Measurements from ENCODE around the gene ADGRL1. TPM values are rescaled to one million over a fixed set of nuclear protein-coding genes. Genes with fewer than 3 reads are reported as not detected.
"Not testable (repeated sequence)": the region's sequence is repeated elsewhere in the genome, so short reads cannot be mapped to it uniquely, and the experiment has no call there.

Gene ADGRL1
- polyA plus RNA-seq, 1 experiment, result 4.0 TPM

DNA sequence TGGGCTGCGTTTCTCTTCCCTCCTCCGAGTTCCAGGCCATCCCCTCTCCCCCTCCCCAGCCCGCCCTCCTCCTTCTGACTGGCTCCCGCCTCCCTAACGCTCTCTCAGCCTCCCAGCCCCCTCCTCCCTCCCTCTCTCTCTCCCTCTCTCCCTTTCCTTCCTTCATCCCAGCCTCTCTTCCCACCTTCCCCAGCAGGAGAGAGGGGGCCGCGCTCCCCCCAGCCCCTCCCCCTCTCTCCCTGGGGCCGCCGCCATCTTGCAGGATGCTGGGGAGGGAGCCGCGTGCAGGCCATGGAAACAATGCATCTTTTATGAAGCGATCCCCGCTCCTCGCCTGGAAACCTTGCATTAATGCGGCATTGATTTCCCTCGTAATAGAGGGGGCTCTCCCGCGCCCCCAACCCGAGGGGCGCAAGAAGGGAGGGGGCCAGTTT is 42.6 kb upstream of the ADGRL1 start:
- no peak for DNase-seq (ENCODE audit: low read depth)
- Histone ChIP-seq H3K4me3 (ENCODE audit: low read depth, low read length) (peak overlapping the region; percentile 30), H3K36me3 (ENCODE audit: control insufficient read depth, insufficient read depth, low read length) (no peaks in the 10 kb centered on the region), H3K27me3 (ENCODE audit: control insufficient read depth, insufficient read depth, low read length) (peaks cover 3% of the 10 kb centered on the region; the same call in 1 of the 2 replicates)
- ChIA-PET POLR2A (no interaction called here), CTCF (no interaction called here)
- TF ChIP-seq, protein P1, sequence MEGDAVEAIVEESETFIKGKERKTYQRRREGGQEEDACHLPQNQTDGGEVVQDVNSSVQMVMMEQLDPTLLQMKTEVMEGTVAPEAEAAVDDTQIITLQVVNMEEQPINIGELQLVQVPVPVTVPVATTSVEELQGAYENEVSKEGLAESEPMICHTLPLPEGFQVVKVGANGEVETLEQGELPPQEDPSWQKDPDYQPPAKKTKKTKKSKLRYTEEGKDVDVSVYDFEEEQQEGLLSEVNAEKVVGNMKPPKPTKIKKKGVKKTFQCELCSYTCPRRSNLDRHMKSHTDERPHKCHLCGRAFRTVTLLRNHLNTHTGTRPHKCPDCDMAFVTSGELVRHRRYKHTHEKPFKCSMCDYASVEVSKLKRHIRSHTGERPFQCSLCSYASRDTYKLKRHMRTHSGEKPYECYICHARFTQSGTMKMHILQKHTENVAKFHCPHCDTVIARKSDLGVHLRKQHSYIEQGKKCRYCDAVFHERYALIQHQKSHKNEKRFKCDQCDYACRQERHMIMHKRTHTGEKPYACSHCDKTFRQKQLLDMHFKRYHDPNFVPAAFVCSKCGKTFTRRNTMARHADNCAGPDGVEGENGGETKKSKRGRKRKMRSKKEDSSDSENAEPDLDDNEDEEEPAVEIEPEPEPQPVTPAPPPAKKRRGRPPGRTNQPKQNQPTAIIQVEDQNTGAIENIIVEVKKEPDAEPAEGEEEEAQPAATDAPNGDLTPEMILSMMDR (IDR thresholded peaks at IDR 0.05; ENCODE audit: insufficient read depth, low read depth, low read length), result no peak

DNA sequence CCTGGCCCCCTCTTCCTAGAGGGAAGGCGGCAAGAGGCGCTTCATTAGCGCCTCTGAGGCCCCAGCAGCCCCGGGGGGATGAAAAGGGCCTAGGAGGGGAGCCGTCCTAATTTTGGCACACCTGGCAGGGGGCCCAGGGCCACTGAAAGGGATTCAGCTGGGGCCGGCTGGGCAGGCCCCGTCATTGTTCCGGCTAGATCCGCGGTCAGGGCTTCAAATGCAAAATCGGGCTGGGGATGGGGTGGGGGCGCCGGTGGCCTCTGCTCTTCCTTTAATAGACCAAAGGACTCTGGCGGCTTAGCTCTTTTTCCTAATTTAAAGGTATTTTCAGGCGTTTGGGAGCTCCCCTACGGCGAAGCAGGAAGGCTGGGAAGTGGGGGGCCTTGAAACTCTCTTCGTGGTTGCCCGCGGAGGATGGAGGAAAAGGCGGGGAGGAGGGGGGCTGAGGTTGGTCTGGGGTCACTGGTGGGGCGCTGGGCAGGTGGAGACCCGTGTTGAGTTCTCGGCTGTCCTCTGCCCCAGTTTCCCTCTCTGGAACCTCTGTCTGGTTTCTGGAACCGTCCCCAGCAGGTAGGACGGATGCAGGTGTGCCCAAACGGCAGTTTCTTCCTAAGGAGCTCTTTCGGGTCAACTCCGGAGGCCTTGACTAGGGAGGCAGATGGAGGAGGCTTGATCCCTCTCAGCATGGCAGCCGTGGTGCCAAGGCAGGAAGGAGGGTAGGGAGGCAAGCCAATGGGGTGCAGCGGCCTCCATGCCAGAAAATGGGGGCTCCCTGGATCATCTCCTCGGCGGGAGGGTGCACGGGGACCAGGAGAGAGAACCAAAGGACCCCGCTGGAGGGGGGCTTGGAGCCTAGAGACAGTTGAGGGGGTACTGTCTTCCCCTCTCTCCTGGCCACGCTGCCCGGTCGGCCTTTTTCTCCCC is 41.8 kb upstream of the ADGRL1 start:
- CTCF ChIA-PET; H3K27me3 ChIP-seq (ENCODE audit: control insufficient read depth, insufficient read depth, low read length); POLR2A ChIA-PET; H3K36me3 ChIP-seq (ENCODE audit: control insufficient read depth, insufficient read depth, low read length); H3K4me3 ChIP-seq (ENCODE audit: low read depth, low read length); DNase-seq (ENCODE audit: low read depth): not testable (repeated sequence)

DNA sequence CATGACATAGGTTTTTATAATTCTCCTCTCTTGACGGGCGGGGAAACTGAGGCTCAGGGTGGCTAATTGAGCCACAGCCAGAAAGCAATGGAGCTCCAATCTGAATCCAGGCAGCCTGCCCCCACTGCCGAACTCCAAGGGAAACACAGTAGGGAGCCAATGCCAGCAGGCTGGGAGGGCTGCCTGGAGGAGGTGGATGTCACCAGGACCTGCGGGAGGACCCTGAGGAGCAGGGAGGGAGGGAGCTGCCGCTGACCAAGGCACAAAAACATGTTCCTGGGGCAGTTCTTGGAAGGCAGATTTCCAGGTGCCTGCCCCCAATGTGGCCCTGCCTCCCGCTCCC is 41.2 kb upstream of the ADGRL1 start:
- H3K36me3 ChIP-seq (ENCODE audit: control insufficient read depth, insufficient read depth, low read length); H3K4me3 ChIP-seq (ENCODE audit: low read depth, low read length); POLR2A ChIA-PET; CTCF ChIA-PET; H3K27me3 ChIP-seq (ENCODE audit: control insufficient read depth, insufficient read depth, low read length); DNase-seq (ENCODE audit: low read depth): not testable (repeated sequence)

DNA sequence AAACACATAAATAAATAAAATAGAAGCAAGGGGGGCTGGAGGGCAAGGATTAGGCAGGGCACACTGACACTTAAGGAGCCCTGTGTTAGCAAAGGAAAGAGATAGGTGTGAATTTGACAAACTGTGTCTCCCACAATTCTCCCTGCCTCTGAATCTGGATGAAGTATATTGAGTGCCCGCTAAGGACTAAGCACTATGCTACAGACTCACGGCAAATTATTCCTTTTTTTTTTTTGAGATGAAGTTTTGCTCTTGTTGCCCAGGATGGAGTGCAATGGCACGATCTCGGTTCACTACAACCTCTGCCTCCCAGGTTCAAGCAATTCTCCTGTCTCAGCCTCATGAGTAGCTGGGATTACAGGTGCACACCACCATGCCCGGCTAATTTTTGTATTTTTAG is 38.4 kb upstream of the ADGRL1 start:
- CTCF ChIA-PET; H3K36me3 ChIP-seq (ENCODE audit: control insufficient read depth, insufficient read depth, low read length); POLR2A ChIA-PET; H3K4me3 ChIP-seq (ENCODE audit: low read depth, low read length); H3K27me3 ChIP-seq (ENCODE audit: control insufficient read depth, insufficient read depth, low read length); DNase-seq (ENCODE audit: low read depth): not testable (repeated sequence)

DNA sequence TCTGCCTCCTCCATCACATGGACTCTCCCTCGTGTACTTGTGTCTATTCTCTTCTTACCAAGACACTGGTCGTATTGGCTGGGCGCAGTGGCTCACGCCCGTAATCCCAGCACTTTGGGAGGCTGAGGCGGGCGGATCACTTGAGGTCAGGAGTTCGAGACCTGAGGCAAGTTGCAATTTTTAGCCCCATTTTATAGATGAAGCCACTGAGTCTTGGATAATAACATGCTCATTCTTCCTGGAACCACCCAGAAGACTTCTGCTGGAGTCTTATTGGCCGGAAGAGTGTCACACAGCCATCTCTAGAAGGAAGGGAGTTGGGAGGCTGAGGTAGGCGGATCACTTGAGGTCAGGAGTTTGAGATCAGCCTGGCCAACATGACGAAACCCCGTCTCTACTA is 37.7 kb upstream of the ADGRL1 start:
- POLR2A ChIA-PET; H3K36me3 ChIP-seq (ENCODE audit: control insufficient read depth, insufficient read depth, low read length); CTCF ChIA-PET; H3K27me3 ChIP-seq (ENCODE audit: control insufficient read depth, insufficient read depth, low read length); DNase-seq (ENCODE audit: low read depth); H3K4me3 ChIP-seq (ENCODE audit: low read depth, low read length): not testable (repeated sequence)

DNA sequence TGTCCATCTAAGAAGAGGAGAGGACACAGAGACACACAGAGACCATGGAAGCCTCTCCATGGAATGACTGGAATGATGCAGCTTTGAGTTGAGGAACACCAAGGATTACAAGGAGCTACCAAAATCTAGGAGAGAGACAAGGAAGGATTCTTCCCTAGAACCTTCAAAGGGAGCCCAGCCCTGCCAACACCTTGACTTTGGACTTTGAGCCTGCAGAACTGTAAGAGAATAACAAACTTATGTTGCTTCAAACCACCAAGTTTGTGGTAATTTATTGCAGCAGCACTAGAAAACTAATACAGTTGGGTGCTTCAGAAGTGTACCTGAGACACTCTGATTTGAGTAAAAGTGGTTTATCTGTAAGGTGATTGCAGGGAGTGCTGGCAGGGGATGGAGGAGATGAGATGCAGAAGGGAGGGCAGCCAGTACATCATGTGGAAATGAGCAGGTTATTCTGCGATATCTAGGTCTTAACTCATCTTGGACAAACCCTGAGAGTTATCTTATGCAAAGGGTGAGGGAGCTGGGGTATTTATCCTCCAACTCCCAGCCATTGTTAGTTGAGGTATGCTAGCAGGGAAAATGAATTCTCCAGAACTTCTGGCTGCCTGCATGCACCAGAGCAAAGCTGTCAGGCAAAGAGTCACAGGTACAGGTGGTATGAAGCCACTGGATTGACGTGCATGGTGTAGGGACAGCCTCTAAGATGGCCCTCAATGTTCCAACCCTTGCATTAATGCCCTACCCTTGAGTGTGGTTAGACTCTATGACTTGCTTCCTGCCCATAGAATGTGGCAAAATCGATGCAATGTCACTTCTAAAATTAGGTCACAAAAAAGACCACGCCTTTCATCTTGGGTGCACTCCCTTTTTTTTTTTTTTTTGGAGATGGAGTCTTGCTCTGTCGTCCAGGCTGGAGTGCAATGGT is 31.3 kb upstream of the ADGRL1 start:
- ChIA-PET CTCF (interaction anchor here (0.5 kb wide), 1 partner anchor 169 kb away, joined by 3 read pairs; no protein-coding TSS in a partner anchor), POLR2A (no interaction called here)
- no peak for DNase-seq (ENCODE audit: low read depth)
- no peaks in the 10 kb centered on the region for H3K36me3 ChIP-seq (ENCODE audit: control insufficient read depth, insufficient read depth, low read length)
- TF ChIP-seq, protein P1 (IDR thresholded peaks at IDR 0.05; ENCODE audit: insufficient read depth, low read depth, low read length), result no peak
- no peak overlapping the region for H3K4me3 ChIP-seq (ENCODE audit: low read depth, low read length)
- no peaks in the 10 kb centered on the region for H3K27me3 ChIP-seq (ENCODE audit: control insufficient read depth, insufficient read depth, low read length)

DNA sequence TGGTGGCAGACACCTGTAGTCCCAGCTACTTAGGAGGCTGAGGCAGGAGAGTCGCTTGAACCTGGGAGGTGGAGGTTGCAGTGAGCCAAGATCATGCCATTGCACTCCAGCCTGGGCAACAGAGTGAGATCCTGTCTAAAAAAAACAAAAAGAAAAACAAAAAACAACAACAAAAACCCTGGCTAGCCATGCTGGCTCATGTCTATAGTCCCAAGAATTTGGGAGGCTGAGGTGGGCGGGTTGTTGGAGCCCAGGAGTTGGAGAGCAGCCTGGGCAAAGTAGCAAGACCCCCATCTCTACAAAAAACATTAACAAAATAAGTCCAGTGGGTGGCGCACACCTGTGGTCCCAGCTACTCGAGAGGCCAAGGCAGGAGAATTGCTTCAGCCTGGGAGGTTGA is 27.0 kb upstream of the ADGRL1 start:
- H3K4me3 ChIP-seq (ENCODE audit: low read depth, low read length); DNase-seq (ENCODE audit: low read depth); H3K27me3 ChIP-seq (ENCODE audit: control insufficient read depth, insufficient read depth, low read length); CTCF ChIA-PET; POLR2A ChIA-PET; H3K36me3 ChIP-seq (ENCODE audit: control insufficient read depth, insufficient read depth, low read length): not testable (repeated sequence)

DNA sequence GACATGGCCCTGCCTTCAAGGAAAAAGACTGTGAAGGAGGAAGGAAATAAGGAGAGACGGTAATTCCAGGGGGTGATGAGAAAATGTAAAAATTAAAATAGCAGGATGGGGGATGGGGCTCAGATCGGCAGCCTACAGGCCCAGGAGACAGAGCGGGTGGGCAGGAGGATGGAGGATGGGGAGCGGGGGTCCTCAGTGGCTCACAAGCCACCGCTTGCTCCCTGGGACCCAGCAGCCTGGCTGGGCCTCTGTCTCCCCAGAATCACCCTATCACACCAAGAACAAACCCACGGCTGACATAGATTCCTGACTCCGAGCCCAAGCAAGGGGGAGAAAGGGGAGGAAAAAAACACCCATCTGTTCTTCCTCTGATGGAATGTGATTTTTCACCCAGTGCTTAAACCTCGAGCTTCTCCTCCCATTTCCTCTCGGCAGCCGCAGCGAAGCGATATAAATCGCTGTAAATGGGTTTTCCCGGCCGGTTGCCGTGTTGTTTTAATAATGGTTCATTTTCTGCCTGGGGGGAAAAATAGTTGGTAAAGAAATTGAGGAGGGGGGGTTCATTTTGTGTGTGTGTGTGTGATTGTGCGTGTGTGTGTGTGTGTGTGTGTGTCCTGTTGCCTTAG is 22.6 kb upstream of the ADGRL1 start:
- H3K36me3 ChIP-seq (ENCODE audit: control insufficient read depth, insufficient read depth, low read length); H3K27me3 ChIP-seq (ENCODE audit: control insufficient read depth, insufficient read depth, low read length); DNase-seq (ENCODE audit: low read depth); H3K4me3 ChIP-seq (ENCODE audit: low read depth, low read length): not testable (repeated sequence)
- ChIA-PET CTCF (interaction anchor here (1.5 kb wide), 1 partner anchor 11 kb away, joined by 3 read pairs; no protein-coding TSS in a partner anchor), POLR2A (interaction anchor here (0.7 kb wide), 1 partner anchor 139 kb away, joined by 6 read pairs; no protein-coding TSS in a partner anchor)

DNA sequence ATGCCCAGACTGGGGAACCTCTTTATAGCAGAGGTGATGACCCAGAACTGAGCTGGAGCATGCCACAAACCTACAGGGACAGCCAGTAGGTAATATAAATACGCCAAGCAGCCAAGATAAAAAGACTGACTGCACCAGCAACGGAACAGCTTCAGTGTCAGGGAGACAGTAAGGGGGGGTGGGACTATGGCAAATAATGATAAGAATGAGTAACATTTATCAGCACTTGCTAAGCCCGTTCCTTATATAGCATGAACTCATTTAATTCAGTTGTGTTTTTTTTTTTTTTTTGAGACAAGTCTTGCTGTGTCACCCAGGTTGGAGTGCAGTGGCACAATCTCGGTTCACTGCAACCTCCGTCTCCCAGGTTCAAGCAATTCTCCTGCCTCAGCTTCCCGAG is 20.5 kb upstream of the ADGRL1 start:
- DNase-seq (ENCODE audit: low read depth); H3K36me3 ChIP-seq (ENCODE audit: control insufficient read depth, insufficient read depth, low read length); H3K27me3 ChIP-seq (ENCODE audit: control insufficient read depth, insufficient read depth, low read length); POLR2A ChIA-PET; H3K4me3 ChIP-seq (ENCODE audit: low read depth, low read length): not testable (repeated sequence)
- CTCF ChIA-PET, result interaction anchor here (0.6 to 0.8 kb wide), 2 partner anchors 10 to 96 kb away, joined by 3 to 4 read pairs; no protein-coding TSS in a partner anchor
